ENCODE data around the gene HS6ST3.

DNA sequence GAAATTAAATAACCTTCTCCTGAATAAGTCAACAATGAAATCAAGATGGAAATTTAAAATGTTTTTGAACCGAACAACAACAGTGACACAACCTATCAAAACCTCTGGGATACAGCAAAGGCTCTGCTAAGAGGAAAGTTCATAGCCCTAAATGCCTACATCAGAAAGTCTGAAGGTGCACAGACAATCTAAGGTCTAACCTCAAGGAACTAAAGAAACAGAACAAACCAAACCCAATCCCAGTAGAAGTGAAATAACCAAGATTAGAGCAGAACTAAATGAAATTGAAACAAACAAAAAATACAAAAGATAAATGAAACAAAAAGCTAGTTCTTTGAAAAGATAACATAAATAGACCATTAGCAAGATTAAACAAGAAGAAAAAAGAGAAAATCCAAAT lies 45.7 kb upstream of the HS6ST3 start:
- TF ChIP-seq, protein P1, sequence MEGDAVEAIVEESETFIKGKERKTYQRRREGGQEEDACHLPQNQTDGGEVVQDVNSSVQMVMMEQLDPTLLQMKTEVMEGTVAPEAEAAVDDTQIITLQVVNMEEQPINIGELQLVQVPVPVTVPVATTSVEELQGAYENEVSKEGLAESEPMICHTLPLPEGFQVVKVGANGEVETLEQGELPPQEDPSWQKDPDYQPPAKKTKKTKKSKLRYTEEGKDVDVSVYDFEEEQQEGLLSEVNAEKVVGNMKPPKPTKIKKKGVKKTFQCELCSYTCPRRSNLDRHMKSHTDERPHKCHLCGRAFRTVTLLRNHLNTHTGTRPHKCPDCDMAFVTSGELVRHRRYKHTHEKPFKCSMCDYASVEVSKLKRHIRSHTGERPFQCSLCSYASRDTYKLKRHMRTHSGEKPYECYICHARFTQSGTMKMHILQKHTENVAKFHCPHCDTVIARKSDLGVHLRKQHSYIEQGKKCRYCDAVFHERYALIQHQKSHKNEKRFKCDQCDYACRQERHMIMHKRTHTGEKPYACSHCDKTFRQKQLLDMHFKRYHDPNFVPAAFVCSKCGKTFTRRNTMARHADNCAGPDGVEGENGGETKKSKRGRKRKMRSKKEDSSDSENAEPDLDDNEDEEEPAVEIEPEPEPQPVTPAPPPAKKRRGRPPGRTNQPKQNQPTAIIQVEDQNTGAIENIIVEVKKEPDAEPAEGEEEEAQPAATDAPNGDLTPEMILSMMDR (IDR thresholded peaks at IDR 0.05) = no peak
- no peak for TF ChIP-seq POLR2A (IDR thresholded peaks at IDR 0.05)
